ENCODE data around the gene ZNF543. TPM values are rescaled to one million over a fixed set of nuclear protein-coding genes. Genes with fewer than 3 reads are reported as not detected.

ZNF543 gene
- total and polyA plus RNA-seq, 2 of the 8 experiments (the other 6 are each of a cell fraction or from before 2014, with no cell fraction given): 1.8 to 9.0 TPM

GRCh38 chr19:57362997-57363687 lies 42.9 kb downstream of the ZNF543 start, which contains the start of the genes TRAPPC2B and ZNF547 (continued):
- peak; percentile 90 for TF ChIP-seq POLR2AphosphoS5 (IDR thresholded peaks at IDR 0.05; ENCODE audit: low read depth, low read length)
- no peak for TF ChIP-seq FOSL1 (IDR thresholded peaks at IDR 0.05; ENCODE audit: insufficient read depth, low read depth, low read length)
- peak; percentile 70; the same call in 1 of the 2 replicates for TF ChIP-seq JUN (IDR thresholded peaks at IDR 0.05; ENCODE audit: low read depth, low read length)
- TF ChIP-seq RXRA (IDR thresholded peaks at IDR 0.05; ENCODE audit: insufficient read depth, low read depth, low read length): no peak
- TF ChIP-seq SP2 (IDR thresholded peaks at IDR 0.05; ENCODE audit: low read length): peak; percentile 16; the same call in 1 of the 2 replicates
- TF ChIP-seq POLR2A (IDR thresholded peaks at IDR 0.05; ENCODE audit: control extremely low read depth in 1 of 2, low read depth in 2 of 2, low read length in 2 of 2): peak; percentile 80 to 90
- peak; percentile 47 for TF ChIP-seq SIX5 (IDR thresholded peaks at IDR 0.05; ENCODE audit: low read depth, low read length)
- TF ChIP-seq MAX (IDR thresholded peaks at IDR 0.05): peak; percentile 73
- no peak for TF ChIP-seq POU5F1 (IDR thresholded peaks at IDR 0.05; ENCODE audit: low read depth, low read length)
- TF ChIP-seq TBP (IDR thresholded peaks at IDR 0.05; ENCODE audit: low read depth, low read length): peak; percentile 91
- TF ChIP-seq SRF (IDR thresholded peaks at IDR 0.05; ENCODE audit: low read depth, low read length): peak; percentile 90
- no peak for TF ChIP-seq SP4 (IDR thresholded peaks at IDR 0.05; ENCODE audit: low read length)
- no peak for TF ChIP-seq RFX5 (IDR thresholded peaks at IDR 0.05; ENCODE audit: borderline replicate concordance, low read depth, low read length)
- TF ChIP-seq, protein P1, sequence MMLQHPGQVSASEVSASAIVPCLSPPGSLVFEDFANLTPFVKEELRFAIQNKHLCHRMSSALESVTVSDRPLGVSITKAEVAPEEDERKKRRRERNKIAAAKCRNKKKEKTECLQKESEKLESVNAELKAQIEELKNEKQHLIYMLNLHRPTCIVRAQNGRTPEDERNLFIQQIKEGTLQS (IDR thresholded peaks at IDR 0.05; ENCODE audit: insufficient read depth, low read depth, low read length): 0 out of 2 replicates have a peak, but pooled peaks have one; percentile 15
- no peak for TF ChIP-seq EZH2 (IDR thresholded peaks at IDR 0.05; ENCODE audit: low read depth, low read length, severe bottlenecking)
- no peak for TF ChIP-seq TAF7 (optimal IDR thresholded peaks at IDR 0.05; ENCODE audit: borderline replicate concordance, low read depth, low read length)
- no peak for TF ChIP-seq TEAD4 (IDR thresholded peaks at IDR 0.05; ENCODE audit: low read depth, low read length)
- peak; percentile 33 for TF ChIP-seq ASH2L (IDR thresholded peaks at IDR 0.05; ENCODE audit: low read length)
- 0 out of 4 replicates have a peak, but pooled peaks of 1 of the 2 experiments have one; percentile 7 for TF ChIP-seq HDAC2 (IDR thresholded peaks at IDR 0.05; ENCODE audit: borderline replicate concordance in 1 of 2, low read depth in 2 of 2, low read length in 2 of 2)
- TF ChIP-seq CREB1 (IDR thresholded peaks at IDR 0.05): peak; percentile 99
- peak; percentile 92 for TF ChIP-seq GABPA (IDR thresholded peaks at IDR 0.05; ENCODE audit: borderline replicate concordance, insufficient read depth, low read length)
- TF ChIP-seq YY1 (IDR thresholded peaks at IDR 0.05; ENCODE audit: low read depth, low read length): peak; percentile 83; the same call in 1 of the 2 replicates
- TF ChIP-seq TCF12 (IDR thresholded peaks at IDR 0.05; ENCODE audit: low read depth, low read length): no peak
- 0 out of 2 replicates have a peak, but pooled peaks have one; percentile 29 for TF ChIP-seq RBBP5 (IDR thresholded peaks at IDR 0.05; ENCODE audit: borderline replicate concordance, low read depth, low read length)
- peak; percentile 70 for TF ChIP-seq CEBPB (IDR thresholded peaks at IDR 0.05; ENCODE audit: low read depth, low read length)

Measured in H1 (cell line).